ENCODE measurements around the gene TMEM198. TPM values are rescaled to one million over a fixed set of nuclear protein-coding genes. Genes with fewer than 3 reads are reported as not detected.
A peak's percentile ranks its signal among the peaks of the same experiment; 100 is the strongest.

TMEM198 gene, protein sequence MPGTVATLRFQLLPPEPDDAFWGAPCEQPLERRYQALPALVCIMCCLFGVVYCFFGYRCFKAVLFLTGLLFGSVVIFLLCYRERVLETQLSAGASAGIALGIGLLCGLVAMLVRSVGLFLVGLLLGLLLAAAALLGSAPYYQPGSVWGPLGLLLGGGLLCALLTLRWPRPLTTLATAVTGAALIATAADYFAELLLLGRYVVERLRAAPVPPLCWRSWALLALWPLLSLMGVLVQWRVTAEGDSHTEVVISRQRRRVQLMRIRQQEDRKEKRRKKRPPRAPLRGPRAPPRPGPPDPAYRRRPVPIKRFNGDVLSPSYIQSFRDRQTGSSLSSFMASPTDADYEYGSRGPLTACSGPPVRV
- total RNA-seq, result 10 to 100 TPM in 4 of 8 experiments, 1 to 10 TPM in 4; 4.8 to 26.5 (median 11.1) TPM

DNA sequence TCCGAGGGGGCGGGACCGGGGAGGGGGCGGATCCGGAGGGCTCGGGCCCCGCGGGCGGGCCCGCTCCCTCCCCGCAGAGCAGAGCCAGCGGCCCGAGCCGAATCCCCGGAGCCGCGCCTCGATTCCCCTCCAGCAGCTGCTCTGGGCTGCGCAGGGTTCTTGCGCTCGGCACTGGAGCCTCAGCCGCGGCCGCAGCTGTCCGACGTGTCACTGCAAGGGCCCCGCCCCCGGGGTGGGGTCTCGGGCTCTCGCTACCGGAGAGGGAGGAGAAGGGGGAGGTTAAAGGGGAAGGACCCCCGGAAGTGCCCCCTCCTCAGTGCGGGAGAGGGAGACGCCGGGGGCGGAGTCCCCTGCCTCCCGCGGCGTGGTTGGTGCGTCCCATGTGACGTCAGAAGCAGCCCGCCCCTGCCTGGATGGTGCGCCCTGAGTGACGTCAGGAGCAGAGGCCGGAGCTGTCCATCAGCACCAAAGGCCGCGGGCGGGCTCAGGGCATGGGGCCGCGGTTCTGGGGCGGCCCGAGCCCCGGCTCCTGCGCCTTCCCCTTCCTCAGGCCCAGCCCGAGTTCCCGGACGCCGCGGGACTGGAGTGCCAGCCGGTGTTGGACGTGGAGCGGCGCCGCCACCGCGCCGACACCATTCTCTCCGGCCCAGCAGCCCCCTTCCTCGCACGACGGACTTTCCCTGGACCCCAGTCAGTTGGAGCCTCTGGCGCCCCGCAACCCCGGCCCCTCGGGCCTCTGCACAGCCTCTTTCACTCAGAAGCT, at the start of gene TMEM198, which contains the start of gene CHPF:
TMEM198 (plus strand) TSS at position 433 of the 763 bp plus-strand sequence. CDS start 700 bp downstream, outside the sequence.
CHPF (minus strand) TSS at position 214 of the 763 bp plus-strand sequence. CDS start 271 bp downstream, outside the sequence.
- Histone ChIP-seq H3K27ac (peak within 1 kb of the TSS; percentile 79 to 91), H3K4me1 (replicated peaks in 1 of 2) (peaks cover 6 to 9% of the 10 kb centered on the region in 2 donors), H3K4me3 (peak within 1 kb of the TSS; percentile 62 to 90 (median 81))
- in situ Hi-C loops (cut with MboI; ENCODE audit: low pct_unique_long_range_greater_than_20kb in 2 of 9, low sequenced_read_pairs in 9 of 9, unreplicated experiment in 9 of 9), result no loop called here
- ATAC-seq (replicated peaks in 6 of 8), result peak; percentile 74 to 89 (median 84)
- 0% methylated on average over 3 of the region's 75 CpGs; no CpG with 5 or more reads in 9 of the 10 experiments for WGBS, 10 experiments

DNA sequence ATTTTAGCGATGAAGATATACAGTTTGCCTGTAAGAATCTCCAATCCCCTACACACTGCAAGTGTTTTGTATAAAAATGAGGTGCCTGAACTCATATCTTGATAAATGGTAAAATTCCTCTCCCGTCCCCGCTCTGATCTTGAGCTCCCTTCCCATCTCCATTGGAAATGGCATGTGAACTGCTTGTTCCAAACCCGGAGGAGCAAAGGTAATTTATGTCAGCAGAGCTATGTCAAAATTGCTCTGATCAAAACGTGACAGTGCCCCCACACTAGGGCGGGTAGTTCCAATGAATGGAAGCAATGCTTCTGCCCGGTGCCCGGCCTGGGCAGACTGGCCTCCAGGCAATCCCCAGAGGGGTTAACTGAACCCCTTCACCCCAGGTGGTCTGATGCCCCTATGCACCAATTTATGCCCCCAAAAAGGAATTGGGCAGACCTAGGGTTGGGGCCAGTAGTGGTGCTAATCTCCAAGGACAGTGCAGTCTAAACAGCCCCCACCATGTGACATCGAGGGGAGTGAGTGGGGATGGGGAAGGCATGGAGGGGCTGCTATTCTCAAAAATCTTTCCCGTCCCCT, 48.8 kb upstream of the TMEM198 start:
- Histone ChIP-seq H3K4me1 (replicated peaks in 1 of 2) (peaks cover 38 to 49% of the 10 kb centered on the region in 2 donors), H3K4me3 (no peak overlapping the region), H3K27ac (no peak overlapping the region)
- no peak for ATAC-seq (replicated peaks in 6 of 8)
- in situ Hi-C loops (cut with MboI; ENCODE audit: low pct_unique_long_range_greater_than_20kb in 2 of 9, low sequenced_read_pairs in 9 of 9, unreplicated experiment in 9 of 9), result no loop called here
- 0 to 61% (median 40%) methylated on average over 1 to 7 of the region's 10 CpGs; no CpG with 5 or more reads in 3 of the 10 experiments for WGBS, 10 experiments

DNA sequence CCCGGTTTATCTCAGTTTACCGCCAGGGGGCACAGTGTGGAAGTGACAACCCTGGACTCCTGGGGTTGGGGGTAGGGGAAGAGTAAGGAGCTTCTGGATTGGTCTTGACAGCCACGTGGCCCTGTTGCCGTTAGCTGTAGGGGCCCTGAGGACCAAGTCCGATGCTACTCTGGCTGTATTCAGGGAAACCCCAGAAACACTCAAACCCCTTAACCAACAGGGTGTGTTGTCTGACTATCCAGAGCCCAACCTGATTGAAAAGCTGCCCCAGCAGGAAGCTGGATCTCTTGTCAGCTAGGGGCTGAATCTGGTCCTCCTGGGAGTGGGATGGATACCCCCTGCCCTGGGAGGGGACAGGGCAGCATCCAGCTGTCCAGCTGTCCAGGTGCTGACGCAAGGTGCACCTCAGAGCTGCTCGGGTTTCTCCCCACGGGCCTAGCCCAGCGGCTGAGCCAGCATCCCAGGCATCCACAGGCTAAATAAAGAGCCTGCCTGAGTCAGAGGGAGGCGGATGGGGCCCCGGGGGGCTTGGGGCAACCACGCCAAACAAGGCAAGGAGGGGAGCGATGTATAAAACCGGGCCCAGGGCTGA, 48.2 kb upstream of the TMEM198 start:
- Histone ChIP-seq H3K27ac (peak overlapping the region in 1 of 2 donors; percentile 56), H3K4me3 (no peak overlapping the region), H3K4me1 (replicated peaks in 1 of 2) (peaks cover 40 to 54% of the 10 kb centered on the region in 2 donors)
- 0 to 8% (median 0%) methylated on average over 1 to 4 of the region's 14 CpGs; no CpG with 5 or more reads in 7 of the 10 experiments for WGBS, 10 experiments
- in situ Hi-C loops (cut with MboI; ENCODE audit: low pct_unique_long_range_greater_than_20kb in 2 of 9, low sequenced_read_pairs in 9 of 9, unreplicated experiment in 9 of 9), result no loop called here
- ATAC-seq (replicated peaks in 6 of 8), result peak in 6 of 8 experiments; percentile 12 to 48 (median 38)

DNA sequence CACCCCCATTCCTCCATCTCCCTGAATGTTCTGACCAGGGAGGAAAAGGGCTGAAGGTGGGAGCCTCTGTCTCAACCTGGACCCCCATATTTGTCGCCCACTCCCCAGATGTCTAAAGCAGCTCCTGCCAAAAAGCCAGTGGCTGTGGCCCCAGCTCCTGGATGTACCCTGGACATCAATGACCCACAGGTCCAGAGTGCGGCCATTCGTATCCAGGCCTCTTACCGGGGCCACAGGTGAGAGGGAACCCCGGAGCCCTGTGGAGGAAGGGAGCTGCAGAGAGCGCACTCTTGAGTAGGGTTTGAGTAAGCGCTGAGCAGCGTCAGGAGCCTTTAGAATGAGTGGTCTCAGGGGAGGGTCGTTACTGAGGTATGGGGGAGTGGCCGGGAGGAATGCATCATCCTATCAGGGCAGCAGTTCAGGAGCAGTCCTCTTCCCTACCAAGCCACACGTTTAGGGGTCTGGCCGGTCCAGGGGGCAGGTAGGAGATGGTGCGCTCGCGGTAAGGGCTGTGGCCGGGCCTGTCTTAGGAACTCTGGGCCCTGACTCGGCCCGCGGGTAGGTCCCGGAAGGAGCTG, 47.5 kb upstream of the TMEM198 start:
- ATAC-seq (replicated peaks in 6 of 8), result peak in 1 of 8 experiments; percentile 20
- Histone ChIP-seq H3K4me3 (peak overlapping the region in 2 of 5 donors; percentile 46 to 67), H3K4me1 (replicated peaks in 1 of 2) (peaks cover 40 to 54% of the 10 kb centered on the region in 2 donors), H3K27ac (peak overlapping the region; percentile 56 to 61)
- WGBS, 10 experiments, result 40 to 100% (median 82%) methylated on average over 1 to 12 of the region's 20 CpGs; no CpG with 5 or more reads in 6 of the 10 experiments
- in situ Hi-C loops (cut with MboI; ENCODE audit: low pct_unique_long_range_greater_than_20kb in 2 of 9, low sequenced_read_pairs in 9 of 9, unreplicated experiment in 9 of 9), result no loop called here

DNA sequence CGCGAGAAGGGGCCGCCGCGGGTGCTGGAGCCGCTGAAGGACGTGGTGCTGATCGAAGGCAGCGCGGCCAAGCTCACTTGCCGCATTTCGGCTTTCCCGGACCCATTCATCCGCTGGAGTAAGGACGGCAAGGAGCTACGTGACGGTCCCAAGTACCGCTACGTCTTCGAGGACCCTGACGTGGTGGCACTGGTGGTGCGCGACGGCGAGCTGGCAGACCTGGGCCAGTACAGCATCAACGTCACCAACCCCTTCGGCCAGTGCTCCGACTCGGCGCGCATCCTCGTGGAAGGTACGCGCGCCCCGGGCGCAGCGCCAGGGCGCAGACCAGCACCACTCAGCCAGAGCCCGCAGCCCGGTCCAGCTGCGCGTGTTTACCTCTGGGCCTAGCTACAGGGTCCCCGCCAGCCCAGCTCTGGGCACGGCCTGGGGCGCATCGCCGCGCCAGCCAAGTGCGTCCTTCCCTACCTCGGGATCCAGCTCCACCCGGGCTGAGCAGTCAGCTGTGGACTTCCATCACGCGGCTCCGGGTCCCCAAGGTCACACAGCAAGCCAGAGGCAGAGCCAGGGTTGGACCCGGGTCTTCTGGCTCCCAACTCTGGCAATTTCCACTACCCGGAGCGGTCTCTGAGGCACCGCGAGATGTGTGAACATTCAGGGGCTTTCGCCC, 46.9 kb upstream of the TMEM198 start:
- in situ Hi-C loops (cut with MboI; ENCODE audit: low pct_unique_long_range_greater_than_20kb in 2 of 9, low sequenced_read_pairs in 9 of 9, unreplicated experiment in 9 of 9), result no loop called here

DNA sequence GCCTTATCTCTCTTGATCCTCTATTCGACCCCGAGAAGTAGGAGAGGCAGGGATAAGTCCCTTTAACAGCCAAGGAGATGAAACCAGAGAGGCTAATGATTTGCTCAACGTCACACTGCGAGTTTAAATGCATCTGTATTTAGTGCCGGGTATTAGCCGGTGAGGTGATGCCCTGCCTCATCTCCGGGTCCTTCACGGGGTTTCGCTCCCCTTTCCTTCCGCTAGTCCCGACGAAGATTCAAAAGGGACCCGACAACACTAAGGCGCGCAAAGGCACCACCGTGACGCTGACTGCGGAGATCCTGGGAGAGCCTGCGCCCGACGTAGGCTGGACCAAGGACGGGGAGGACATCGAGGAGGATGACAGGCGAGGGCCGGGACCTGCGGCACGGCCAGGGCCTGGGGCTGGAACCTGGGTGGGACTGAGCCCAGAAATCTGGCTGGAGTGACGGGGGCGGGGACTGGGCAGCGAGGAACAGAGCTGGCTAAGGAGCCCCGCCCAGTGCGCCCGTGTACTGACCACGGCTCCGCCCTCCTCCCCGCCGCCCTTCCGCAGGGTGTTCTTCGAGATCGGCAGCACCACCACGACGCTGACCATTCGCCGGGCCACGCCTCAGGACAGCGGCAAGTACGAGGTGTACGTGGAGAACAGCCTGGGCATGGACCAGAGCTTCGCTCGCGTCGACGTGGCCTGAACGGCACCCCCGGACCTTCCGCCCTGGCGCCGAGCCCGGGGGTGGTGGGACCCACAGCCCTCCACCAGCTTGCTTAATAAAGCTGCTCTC, 46.1 kb upstream of the TMEM198 start:
- 2 to 40% (median 16%) methylated on average over 2 to 19 of the region's 59 CpGs; no CpG with 5 or more reads in 5 of the 10 experiments for WGBS, 10 experiments

More for the DNA sequence above, 46.9 kb upstream of the TMEM198 start:
- H3K27ac ChIP-seq, result peak overlapping the region; percentile 12 to 61
- H3K4me3 ChIP-seq, result peak overlapping the region in 2 of 5 donors; percentile 46 to 67
- H3K4me1 ChIP-seq (replicated peaks in 1 of 2), result peaks cover 41 to 56% of the 10 kb centered on the region in 2 donors
- WGBS, 10 experiments, result 0 to 67% (median 62%) methylated on average over 1 to 11 of the region's 61 CpGs; no CpG with 5 or more reads in 7 of the 10 experiments
- no peak for ATAC-seq (replicated peaks in 6 of 8)

DNA sequence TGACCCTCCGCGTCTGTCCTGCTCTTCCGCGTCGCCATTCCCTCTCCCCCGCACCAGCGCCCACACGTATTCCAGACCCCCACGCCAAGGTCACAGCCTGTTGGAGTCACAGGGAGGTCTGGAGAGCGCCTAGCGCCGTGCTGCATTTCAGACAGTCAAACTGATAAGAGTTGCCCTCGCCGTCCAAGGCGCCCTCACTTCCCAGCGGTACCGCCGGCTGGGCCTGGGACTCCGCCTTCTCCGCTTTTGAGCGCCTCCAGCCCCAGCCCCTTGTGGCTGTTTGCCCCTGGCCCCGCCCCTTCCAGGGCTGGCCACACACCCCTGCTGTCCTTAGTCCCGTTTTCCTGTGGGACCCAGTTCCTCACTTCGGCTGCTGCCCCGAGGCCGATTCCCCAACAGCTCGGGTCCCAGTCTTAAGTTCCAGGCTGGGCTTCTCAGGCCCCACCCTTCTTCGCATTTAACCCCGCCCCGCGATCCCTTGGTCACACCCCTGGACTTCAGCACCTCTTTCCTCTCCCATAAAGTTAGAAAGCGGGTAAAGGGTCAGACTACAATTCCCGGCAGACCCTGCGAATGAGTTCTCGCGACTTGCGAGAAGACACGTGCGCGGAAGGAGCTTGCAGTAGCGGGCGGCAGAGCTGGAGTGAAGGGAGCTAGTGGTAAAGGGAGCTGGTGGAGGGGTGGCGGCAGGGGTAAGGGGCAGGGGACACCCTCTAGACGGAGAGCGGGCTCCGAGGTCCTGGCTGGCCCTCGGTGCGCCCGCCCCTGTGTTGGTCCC, 45.4 kb upstream of the TMEM198 start, which contains the start of gene GMPPA:
GMPPA (plus strand) TSS at position 612 of the 778 bp plus-strand sequence. CDS start 1,085 bp downstream, outside the sequence.
- ATAC-seq (replicated peaks in 6 of 8), result peak; percentile 73 to 87 (median 80)
- in situ Hi-C loops (cut with MboI; ENCODE audit: low pct_unique_long_range_greater_than_20kb in 2 of 9, low sequenced_read_pairs in 9 of 9, unreplicated experiment in 9 of 9), result no loop called here
- WGBS, 10 experiments, result 0 to 6% (median 3%) methylated on average over 3 to 20 of the region's 49 CpGs; no CpG with 5 or more reads in 4 of the 10 experiments
- Histone ChIP-seq H3K4me3 (peak within 1 kb of the TSS; percentile 46 to 70 (median 54)), H3K4me1 (replicated peaks in 1 of 2) (peaks cover 46 to 67% of the 10 kb centered on the region in 2 donors), H3K27ac (peak within 1 kb of the TSS; percentile 89 to 94)

More for the DNA sequence above, 46.1 kb upstream of the TMEM198 start:
- Histone ChIP-seq H3K27ac (peak overlapping the region; percentile 61 to 79), H3K4me1 (replicated peaks in 1 of 2) (peaks cover 46 to 63% of the 10 kb centered on the region in 2 donors), H3K4me3 (peak overlapping the region; percentile 46 to 70 (median 54))
- in situ Hi-C loops (cut with MboI; ENCODE audit: low pct_unique_long_range_greater_than_20kb in 2 of 9, low sequenced_read_pairs in 9 of 9, unreplicated experiment in 9 of 9), result no loop called here
- ATAC-seq (replicated peaks in 6 of 8), result peak; percentile 21 to 73 (median 48)

DNA sequence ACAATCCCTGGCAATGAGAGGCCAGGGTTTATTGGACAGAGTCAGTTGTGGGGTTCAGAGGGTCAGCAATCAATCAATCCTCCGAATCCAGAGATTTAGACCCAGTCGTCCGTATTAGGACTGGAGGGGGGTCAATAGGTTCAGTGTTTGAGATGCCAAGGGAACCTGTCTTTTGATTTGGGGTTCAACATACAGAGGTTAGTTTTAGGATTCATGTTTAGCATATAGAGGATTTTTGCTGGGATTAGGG, 44.8 kb upstream of the TMEM198 start:
- 0% methylated on average over 1 to 3 of the region's 3 CpGs; no CpG with 5 or more reads in 6 of the 10 experiments for WGBS, 10 experiments
- Histone ChIP-seq H3K4me1 (replicated peaks in 1 of 2) (peaks cover 46 to 70% of the 10 kb centered on the region in 2 donors), H3K4me3 (peak overlapping the region; percentile 46 to 70 (median 54)), H3K27ac (peak overlapping the region; percentile 89 to 94)
- in situ Hi-C loops (cut with MboI; ENCODE audit: low pct_unique_long_range_greater_than_20kb in 2 of 9, low sequenced_read_pairs in 9 of 9, unreplicated experiment in 9 of 9), result no loop called here
- no peak for ATAC-seq (replicated peaks in 6 of 8)

DNA sequence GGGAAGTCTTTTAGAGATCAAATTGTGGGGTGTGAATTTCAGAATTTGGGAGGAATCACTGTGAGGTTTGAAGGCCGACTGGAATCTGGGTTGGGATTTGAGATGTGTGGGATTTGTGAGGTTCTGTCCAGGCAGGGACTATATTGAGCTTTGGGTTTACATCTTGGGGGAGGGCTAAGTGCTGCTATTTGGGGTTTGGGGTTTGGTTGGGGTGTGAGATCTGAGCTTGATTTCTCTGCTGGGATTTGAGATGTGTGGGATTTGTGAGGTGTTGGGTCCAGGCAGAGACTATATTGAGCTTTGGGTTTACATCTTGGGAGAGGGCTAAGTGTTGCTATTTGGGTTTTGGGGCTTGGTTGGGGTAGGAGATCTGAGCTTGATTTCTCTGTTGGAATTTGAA, 44.3 kb upstream of the TMEM198 start:
- ATAC-seq (replicated peaks in 6 of 8), result no peak
- Histone ChIP-seq H3K4me3 (peak overlapping the region; percentile 46 to 70 (median 54)), H3K4me1 (replicated peaks in 1 of 2) (peaks cover 46 to 68% of the 10 kb centered on the region in 2 donors), H3K27ac (peak overlapping the region; percentile 89 to 94)
- in situ Hi-C loops (cut with MboI; ENCODE audit: low pct_unique_long_range_greater_than_20kb in 2 of 9, low sequenced_read_pairs in 9 of 9, unreplicated experiment in 9 of 9), result no loop called here
- 33 to 80% (median 50%) methylated on average over 1 of the region's 1 CpG; no CpG with 5 or more reads in 7 of the 10 experiments for WGBS, 10 experiments

DNA sequence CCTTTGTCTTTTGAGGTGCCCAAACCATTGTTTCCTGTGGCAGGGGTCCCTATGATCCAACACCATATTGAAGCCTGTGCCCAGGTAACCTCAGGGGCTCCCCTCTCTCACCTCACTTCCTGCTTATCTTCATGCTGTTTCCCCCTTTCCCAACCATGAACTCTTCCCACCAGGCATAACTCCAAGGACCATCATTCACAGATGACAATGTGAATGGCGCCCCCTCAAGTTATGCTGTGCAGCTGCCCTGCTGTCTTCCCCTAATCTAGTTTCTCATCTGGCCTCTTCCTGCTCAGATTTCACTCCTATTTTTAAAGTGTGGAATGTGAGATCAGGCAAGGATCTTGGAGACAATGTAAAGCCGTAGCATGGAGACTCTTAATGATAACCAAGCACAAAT, 43.7 kb upstream of the TMEM198 start:
- Histone ChIP-seq H3K4me3 (no peak overlapping the region), H3K27ac (no peak overlapping the region), H3K4me1 (replicated peaks in 1 of 2) (peaks cover 41 to 62% of the 10 kb centered on the region in 2 donors)
- WGBS, 10 experiments, result 50 to 100% (median 96%) methylated on average over 1 to 2 of the region's 2 CpGs; no CpG with 5 or more reads in 2 of the 10 experiments
- no peak for ATAC-seq (replicated peaks in 6 of 8)
- in situ Hi-C loops (cut with MboI; ENCODE audit: low pct_unique_long_range_greater_than_20kb in 2 of 9, low sequenced_read_pairs in 9 of 9, unreplicated experiment in 9 of 9), result loop anchor here in 1 of 9 experiments (25.0 kb wide), 1 partner anchor 88 kb away; the partner anchor contains the start of gene DES

Measured in motor neuron (in vitro differentiated cells).